Thyroid gland (tissue), 4 donors: ENCODE measurements around the gene GINM1. TPM values are rescaled to one million over a fixed set of nuclear protein-coding genes. Genes with fewer than 3 reads are reported as not detected.

Experiments
- DNase-seq, 2 donors: peaks; one replicate each; pipeline ENCODE4 v3.0.0-alpha.2; 2019
- H3K27ac ChIP-seq, 3 donors: fragments of 200-600 bp; sonication (generic); 1 replicate in 2 of 3; 2 replicates in 1 of 3; pipeline ENCODE4 v1.5.1; 2016 to 2019; ENCODE audit warnings: mild to moderate bottlenecking in 1 of 3, moderate library complexity in 1 of 3
- H3K27me3 ChIP-seq: fragments of 200-600 bp; sonication (generic); one replicate; pipeline ENCODE4 v1.5.1; 2019
- H3K36me3 ChIP-seq, 2 donors: fragments of 200-600 bp; sonication (generic); one replicate each; pipeline ENCODE4 v1.5.1; 2016 to 2019
- H3K4me1 ChIP-seq, 2 donors: fragments of 200-600 bp; sonication (generic); one replicate each; pipeline ENCODE4 v1.5.1; 2017 to 2019
- H3K4me3 ChIP-seq, 3 donors: fragments of 200-600 bp; sonication (generic); replicated peaks in 1 of 3; 1 replicate in 2 of 3; 2 replicates in 1 of 3; pipeline ENCODE4 v1.5.1; 2016; ENCODE audit warnings: mild to moderate bottlenecking in 1 of 3
- H3K9me3 ChIP-seq: fragments of 200-600 bp; sonication (generic); one replicate; pipeline ENCODE4 v1.5.1; 2017
- CTCF ChIP-seq, 6 experiments: fragments of 200-600 bp in 3 of 6; fragments of 450-650 bp in 3 of 6; sonication (generic) in 3 of 6; IDR thresholded peaks; one replicate each; pipeline ENCODE4 v1.5.1; 2016 to 2019; ENCODE audit warnings: antibody characterized with exemption in 6 of 6, mild to moderate bottlenecking in 2 of 6, inconsistent platforms in 1 of 6, moderate library complexity in 1 of 6
- POLR2A ChIP-seq, 2 donors: fragments of 450-650 bp; IDR thresholded peaks; one replicate each; pipeline ENCODE4 v1.6.1; 2017; ENCODE audit warnings: antibody characterized with exemption in 2 of 2, mild to moderate bottlenecking in 2 of 2, moderate library complexity in 1 of 2
- WGBS, 2 donors: methylation state at CpG; one replicate each; pipeline ENCODE4 v1.1.5; 2017; 5-methylcytosine and 5-hydroxymethylcytosine counted together
- intact Hi-C: fragments of 100-400 bp; cut with DNase I; formaldehyde crosslinking; loops from one replicate; pipeline ENCODE4 v1.15.1; 2023
- total RNA-seq, 4 donors: library from RNA; depleted of rRNA; stranded (reverse); fragments of >200 nt; gene quantifications; one replicate each; pipeline ENCODE4 v1.2.3, GENCODE V29; 2016

The GINM1 gene
- total RNA-seq, 4 donors from 2014 or later, result 77.3 to 101 (median 86.8) TPM

GRCh38 chr6:149566410-149567193, 427 bp downstream of the GINM1 start:
- TF ChIP-seq POLR2A (IDR thresholded peaks at IDR 0.05), result peak in 1 of 2 donors; percentile 73
- no peak for TF ChIP-seq CTCF (IDR thresholded peaks at IDR 0.05)
- peak overlapping the region; percentile 91 to 99 (median 92) for H3K4me3 ChIP-seq
- no peaks in the 10 kb centered on the region for H3K36me3 ChIP-seq
- peak overlapping the region; percentile 88 to 96 (median 89) for H3K27ac ChIP-seq
- WGBS, 2 donors, result 0 to 1% methylated on average over 11 to 30 of the region's 81 CpGs
- no peaks in the 10 kb centered on the region for H3K27me3 ChIP-seq
- peak; percentile 72 to 74 for DNase-seq
- intact Hi-C loops, result loop anchor here (10.0 kb wide), 2 partner anchors 168 to 298 kb away; partner anchors contain the start of gene LRP11
- H3K4me1 ChIP-seq, result peaks cover 11 to 14% of the 10 kb centered on the region in 2 donors
- H3K9me3 ChIP-seq, result no peaks in the 10 kb centered on the region

GRCh38 chr6:149567194-149567586, 1.0 kb downstream of the GINM1 start:
- Histone ChIP-seq H3K27ac (peak overlapping the region in 2 of 3 donors; percentile 88 to 89), H3K27me3 (no peaks in the 10 kb centered on the region), H3K9me3 (no peaks in the 10 kb centered on the region), H3K36me3 (no peaks in the 10 kb centered on the region), H3K4me1 (peaks cover 11 to 14% of the 10 kb centered on the region in 2 donors), H3K4me3 (peak overlapping the region in 2 of 3 donors; percentile 91 to 99)
- no peak for DNase-seq
- intact Hi-C loops, result loop anchor here (10.0 kb wide), 2 partner anchors 168 to 298 kb away; partner anchors contain the start of gene LRP11
- WGBS, 2 donors, result 26 to 29% methylated on average over 12 of the region's 12 CpGs
- no peak for TF ChIP-seq POLR2A (IDR thresholded peaks at IDR 0.05)
- no peak for TF ChIP-seq CTCF (IDR thresholded peaks at IDR 0.05)

GRCh38 chr6:149567945-149568585, 1.9 kb downstream of the GINM1 start:
- Histone ChIP-seq H3K27me3 (no peaks in the 10 kb centered on the region), H3K27ac (no peak overlapping the region), H3K36me3 (no peaks in the 10 kb centered on the region), H3K4me1 (peaks cover 11 to 14% of the 10 kb centered on the region in 2 donors), H3K4me3 (no peak overlapping the region), H3K9me3 (no peaks in the 10 kb centered on the region)
- no peak for DNase-seq
- 90 to 93% methylated on average over 7 of the region's 7 CpGs for WGBS, 2 donors
- intact Hi-C loops, result loop anchor here (10.0 kb wide), 2 partner anchors 167 to 297 kb away; partner anchors contain the start of gene LRP11
- TF ChIP-seq POLR2A (IDR thresholded peaks at IDR 0.05), result no peak
- no peak for TF ChIP-seq CTCF (IDR thresholded peaks at IDR 0.05)

- no peaks in the 10 kb centered on the region for H3K4me1 ChIP-seq
- WGBS, 2 donors, result 96 to 98% methylated on average over 5 of the region's 5 CpGs
- no peak for DNase-seq
- no peaks in the 10 kb centered on the region for H3K27me3 ChIP-seq
- TF ChIP-seq CTCF (IDR thresholded peaks at IDR 0.05) (no peak), POLR2A (IDR thresholded peaks at IDR 0.05) (no peak)
- H3K27ac ChIP-seq, result no peak overlapping the region
- H3K36me3 ChIP-seq, result peaks cover 0 to 15% of the 10 kb centered on the region in 2 donors
- no peaks in the 10 kb centered on the region for H3K9me3 ChIP-seq
- no peak overlapping the region for H3K4me3 ChIP-seq
- intact Hi-C loops, result no loop called here
These were observed 14.7 kb downstream of the GINM1 start for GRCh38 chr6:149580880-149581279.

- H3K36me3 ChIP-seq, result peaks cover 0 to 15% of the 10 kb centered on the region in 2 donors
- WGBS, 2 donors, result 96 to 97% methylated on average over 5 of the region's 5 CpGs
- no peaks in the 10 kb centered on the region for H3K27me3 ChIP-seq
These were observed 15.2 kb downstream of the GINM1 start for GRCh38 chr6:149581349-149581748.

More at GRCh38 chr6:149581349-149581748, 15.2 kb downstream of the GINM1 start:
- no peak for DNase-seq
- no peaks in the 10 kb centered on the region for H3K4me1 ChIP-seq
- intact Hi-C loops, result no loop called here
- no peaks in the 10 kb centered on the region for H3K9me3 ChIP-seq
- H3K27ac ChIP-seq, result no peak overlapping the region
- TF ChIP-seq CTCF (IDR thresholded peaks at IDR 0.05) (no peak), POLR2A (IDR thresholded peaks at IDR 0.05) (no peak)
- no peak overlapping the region for H3K4me3 ChIP-seq
